Chondrocyte (in vitro differentiated cells): ENCODE data around the gene CAV1. TPM values are rescaled to one million over a fixed set of nuclear protein-coding genes. Genes with fewer than 3 reads are reported as not detected.
"Not testable (repeated sequence)": the region's sequence is repeated elsewhere in the genome, so short reads cannot be mapped to it uniquely, and the experiment has no call there.

ENCODE experiments used
- DNase-seq: peaks from one replicate; pipeline ENCODE4 v3.0.0; 2021; ENCODE audit warnings: mixed read lengths, low spot score
- H3K27ac Mint-ChIP-seq: one replicate; pipeline ENCODE4 v1.8.0; 2021; ENCODE audit warnings: mild to moderate bottlenecking, moderate library complexity, mixed read lengths; ENCODE audit not compliant: unreplicated experiment
- H3K27me3 Mint-ChIP-seq: 2 replicates; pipeline ENCODE4 v1.8.0; 2021; ENCODE audit warnings: low read depth, mixed read lengths
- H3K36me3 Mint-ChIP-seq: 2 replicates; pipeline ENCODE4 v1.8.0; 2021; ENCODE audit warnings: low read depth, mixed read lengths
- H3K4me1 Mint-ChIP-seq: 2 replicates; pipeline ENCODE4 v1.8.0; 2021; ENCODE audit warnings: low read depth, mild to moderate bottlenecking, mixed read lengths
- H3K4me3 Mint-ChIP-seq: one replicate; pipeline ENCODE4 v1.8.0; 2021; ENCODE audit warnings: mild to moderate bottlenecking, moderate library complexity, mixed read lengths; ENCODE audit not compliant: unreplicated experiment
- H3K9me3 Mint-ChIP-seq: 2 replicates; pipeline ENCODE4 v1.8.0; 2021; ENCODE audit warnings: low read depth, mixed read lengths
- CTCF ChIP-seq: fragments of 200-600 bp; sonication (generic); IDR thresholded peaks from 2 replicates; pipeline ENCODE4 v1.5.0; 2021; ENCODE audit warnings: antibody characterized with exemption, mild to moderate bottlenecking, moderate library complexity
- total RNA-seq: library from RNA; stranded (reverse); gene quantifications from 3 replicates; pipeline ENCODE4 v1.2.1, GENCODE V29; 2021

Gene CAV1
- total RNA-seq, 1 donor from 2014 or later, result 297 TPM

- H3K4me1 Mint-ChIP-seq, result peaks cover 55% of the 10 kb centered on the region
These were observed 60.6 kb downstream of the CAV1 start for GRCh38 chr7:116585392-116585791.

GRCh38 chr7:116585967-116586366 lies 61.1 kb downstream of the CAV1 start:
- H3K27me3 Mint-ChIP-seq, result no peaks in the 10 kb centered on the region
- no peak for DNase-seq
- peaks cover 4% of the 10 kb centered on the region for H3K9me3 Mint-ChIP-seq
- H3K27ac Mint-ChIP-seq, result no peak overlapping the region
- TF ChIP-seq CTCF, result no peak
- H3K36me3 Mint-ChIP-seq, result no peaks in the 10 kb centered on the region
- H3K4me1 Mint-ChIP-seq, result peaks cover 53% of the 10 kb centered on the region
- no peak overlapping the region for H3K4me3 Mint-ChIP-seq

More at GRCh38 chr7:116585392-116585791, 60.6 kb downstream of the CAV1 start:
- Mint-ChIP-seq H3K4me3 (no peak overlapping the region), H3K27me3 (no peaks in the 10 kb centered on the region), H3K9me3 (peaks cover 4% of the 10 kb centered on the region), H3K36me3 (no peaks in the 10 kb centered on the region), H3K27ac (no peak overlapping the region)
- no peak for DNase-seq
- TF ChIP-seq CTCF, result no peak

- not testable (repeated sequence) for H3K36me3 Mint-ChIP-seq, H3K4me3 Mint-ChIP-seq, DNase-seq, H3K9me3 Mint-ChIP-seq, H3K27ac Mint-ChIP-seq, H3K27me3 Mint-ChIP-seq
- peaks cover 46% of the 10 kb centered on the region for H3K4me1 Mint-ChIP-seq
These were observed 62.4 kb downstream of the CAV1 start for GRCh38 chr7:116587200-116587599.

- peak overlapping the region; percentile 62 for H3K27ac Mint-ChIP-seq
- no peak for TF ChIP-seq CTCF
- peaks cover 4% of the 10 kb centered on the region for H3K9me3 Mint-ChIP-seq
- H3K4me3 Mint-ChIP-seq, result no peak overlapping the region
- no peak for DNase-seq
- no peaks in the 10 kb centered on the region for H3K27me3 Mint-ChIP-seq
- H3K4me1 Mint-ChIP-seq, result peaks cover 46% of the 10 kb centered on the region
- no peaks in the 10 kb centered on the region for H3K36me3 Mint-ChIP-seq
These were observed 63.4 kb downstream of the CAV1 start for GRCh38 chr7:116588225-116588624.

- Mint-ChIP-seq H3K4me3 (no peak overlapping the region), H3K27me3 (no peaks in the 10 kb centered on the region), H3K4me1 (peaks cover 45% of the 10 kb centered on the region), H3K9me3 (peaks cover 4% of the 10 kb centered on the region), H3K36me3 (no peaks in the 10 kb centered on the region), H3K27ac (peak overlapping the region; percentile 62)
- peak; percentile 93 for TF ChIP-seq CTCF
- DNase-seq, result no peak
These were observed 64.1 kb downstream of the CAV1 start for GRCh38 chr7:116588641-116589594.
